CD4-positive, CD25-positive, alpha-beta regulatory T cell (primary cell): ENCODE data around the gene TEAD2. TPM values are rescaled to one million over a fixed set of nuclear protein-coding genes. Genes with fewer than 3 reads are reported as not detected.

Experiments
- ATAC-seq, 2 donors: fragments of 150-1000 bp; cut with Tn5 transposase; one replicate each; pipeline ENCODE4 v1.10.0; 2021; ENCODE audit warnings: low read depth in 2 of 2, moderate number of reproducible peaks in 2 of 2, moderate library complexity in 1 of 2
- DNase-seq, 3 donors: peaks; one replicate each; pipeline versions ENCODE4 v3.0.0 to v3.0.0-alpha.2; 2012 to 2022; ENCODE audit warnings: mixed read lengths in 1 of 3
- H3K27ac ChIP-seq: one replicate; pipeline ENCODE4 v1.7.0; 2013; ENCODE audit warnings: mild to moderate bottlenecking, low read length; ENCODE audit not compliant: insufficient read depth, poor library complexity, severe bottlenecking
- H3K27me3 ChIP-seq: one replicate; pipeline ENCODE4 v1.7.0; 2013; ENCODE audit warnings: low read length; ENCODE audit not compliant: control insufficient read depth, insufficient read depth
- H3K36me3 ChIP-seq: one replicate; pipeline ENCODE4 v1.7.0; 2013; ENCODE audit warnings: mild to moderate bottlenecking, low read length, moderate library complexity; ENCODE audit not compliant: control insufficient read depth, insufficient read depth
- H3K4me1 ChIP-seq: 2 replicates; pipeline ENCODE4 v1.7.0; 2013; ENCODE audit warnings: mild to moderate bottlenecking, low read length; ENCODE audit not compliant: insufficient read depth, control insufficient read depth, poor library complexity, severe bottlenecking
- H3K4me3 ChIP-seq: one replicate; pipeline ENCODE4 v1.7.0; 2013; ENCODE audit warnings: low read depth, mild to moderate bottlenecking, low read length, moderate library complexity
- H3K9me3 ChIP-seq, 2 experiments: 1 replicate in 1 of 2; 2 replicates in 1 of 2; pipeline ENCODE4 v1.7.0; 2013; ENCODE audit warnings: low read length in 2 of 2, mild to moderate bottlenecking in 1 of 2, moderate library complexity in 1 of 2; ENCODE audit not compliant: control insufficient read depth in 2 of 2
- H3K27ac Mint-ChIP-seq, 3 donors: one replicate each; pipeline ENCODE4 v1.8.0; 2020 to 2022; ENCODE audit warnings: mild to moderate bottlenecking in 3 of 3, mixed read lengths in 3 of 3, moderate library complexity in 2 of 3
- H3K27me3 Mint-ChIP-seq: one replicate; pipeline ENCODE4 v1.8.0; 2022; ENCODE audit warnings: mild to moderate bottlenecking, mixed read lengths
- H3K36me3 Mint-ChIP-seq: one replicate; pipeline ENCODE4 v1.8.0; 2020; ENCODE audit warnings: mixed read lengths
- H3K4me1 Mint-ChIP-seq, 4 donors: one replicate each; pipeline ENCODE4 v1.8.0; 2020 to 2022; ENCODE audit warnings: mixed read lengths in 4 of 4, mild to moderate bottlenecking in 1 of 4
- H3K4me3 Mint-ChIP-seq, 4 donors: one replicate each; pipeline ENCODE4 v1.8.0; 2020 to 2022; ENCODE audit warnings: mild to moderate bottlenecking in 4 of 4, mixed read lengths in 4 of 4, moderate library complexity in 3 of 4
- H3K9me3 Mint-ChIP-seq, 7 donors: one replicate each; pipeline ENCODE4 v1.8.0; 2020 to 2022; ENCODE audit warnings: mixed read lengths in 7 of 7, mild to moderate bottlenecking in 3 of 7, moderate library complexity in 2 of 7
- polyA plus RNA-seq, 4 donors: library from polyadenylated mRNA; unstranded; fragments of 300-500 nt; fragmentation: Illumina TruSeq; gene quantifications; one replicate each; pipeline ENCODE4 v1.2.3, GENCODE V29; 2021
- total RNA-seq: library from RNA; stranded (reverse); gene quantifications from one replicate; pipeline ENCODE4 v1.2.3, GENCODE V29; 2022

TEAD2 gene
- total RNA-seq (not detected), polyA plus RNA-seq (not detected)

DNA sequence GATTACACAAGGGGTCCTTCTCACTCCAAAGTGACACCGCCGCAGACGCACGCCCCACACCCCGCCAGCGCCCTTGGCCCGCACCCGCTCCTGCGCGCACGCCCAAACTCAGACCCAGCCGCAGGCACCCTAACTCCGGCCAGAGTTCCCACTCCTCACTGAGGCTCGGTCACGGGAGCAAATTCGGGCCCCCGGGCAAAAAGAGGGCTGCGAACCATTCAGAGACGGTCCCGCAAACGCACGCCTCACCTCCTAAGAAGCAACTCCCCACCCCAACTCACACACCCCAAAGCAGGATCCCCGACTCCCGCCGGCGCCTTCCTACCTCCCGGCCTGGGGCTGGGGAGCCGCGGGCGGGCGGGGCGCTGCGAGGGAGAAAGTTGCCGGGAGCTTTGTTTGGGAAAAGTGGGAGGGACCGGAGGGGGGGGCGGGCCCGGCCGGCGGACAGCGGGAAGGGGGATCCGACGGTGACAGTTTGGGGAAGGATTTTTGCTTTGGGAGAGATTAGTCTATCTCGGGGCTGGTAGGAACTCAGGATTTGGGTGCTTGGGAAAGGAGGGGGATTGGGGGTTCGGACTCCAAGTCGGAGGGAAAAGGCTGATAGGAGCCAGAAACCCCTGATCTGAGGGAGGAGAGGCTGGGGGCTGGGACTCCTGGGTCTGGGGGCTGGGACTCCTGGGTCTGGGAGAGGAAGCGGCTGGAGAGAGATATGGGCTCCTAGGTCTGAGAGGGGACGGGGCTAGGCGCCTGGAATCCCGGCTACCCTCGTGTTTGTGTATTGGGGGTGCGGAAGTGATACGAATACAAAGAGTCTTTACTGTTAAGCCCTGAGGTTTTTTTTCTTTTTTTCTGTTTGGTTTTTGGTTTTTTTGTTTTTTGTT, at the start of gene TEAD2:
TEAD2 (minus strand) TSS at position 369 of the 881 bp plus-strand sequence. CDS start 2,341 bp downstream, outside the sequence.
- no peak for ATAC-seq
- H3K4me3 ChIP-seq: peak within 1 kb of the TSS; percentile 44
- no peaks in the 10 kb centered on the region for H3K36me3 ChIP-seq
- no peaks in the 10 kb centered on the region for H3K36me3 Mint-ChIP-seq
- peak within 1 kb of the TSS in 2 of 4 donors; percentile 36 to 69 for H3K4me3 Mint-ChIP-seq
- H3K9me3 ChIP-seq: no peaks in the 10 kb centered on the region
- H3K27me3 ChIP-seq: peaks cover 14% of the 10 kb centered on the region
- peak in 1 of 3 donors; percentile 35 for DNase-seq
- H3K4me1 Mint-ChIP-seq: peaks cover 0 to 15% (median 3%) of the 10 kb centered on the region in 4 donors
- H3K27ac ChIP-seq: no peak within 1 kb of the TSS
- H3K9me3 Mint-ChIP-seq: peaks cover 0 to 3% (median 0%) of the 10 kb centered on the region in 7 donors
- peaks cover 42% of the 10 kb centered on the region for H3K27me3 Mint-ChIP-seq
- peaks cover 33% of the 10 kb centered on the region for H3K4me1 ChIP-seq
- no peak within 1 kb of the TSS for H3K27ac Mint-ChIP-seq

DNA sequence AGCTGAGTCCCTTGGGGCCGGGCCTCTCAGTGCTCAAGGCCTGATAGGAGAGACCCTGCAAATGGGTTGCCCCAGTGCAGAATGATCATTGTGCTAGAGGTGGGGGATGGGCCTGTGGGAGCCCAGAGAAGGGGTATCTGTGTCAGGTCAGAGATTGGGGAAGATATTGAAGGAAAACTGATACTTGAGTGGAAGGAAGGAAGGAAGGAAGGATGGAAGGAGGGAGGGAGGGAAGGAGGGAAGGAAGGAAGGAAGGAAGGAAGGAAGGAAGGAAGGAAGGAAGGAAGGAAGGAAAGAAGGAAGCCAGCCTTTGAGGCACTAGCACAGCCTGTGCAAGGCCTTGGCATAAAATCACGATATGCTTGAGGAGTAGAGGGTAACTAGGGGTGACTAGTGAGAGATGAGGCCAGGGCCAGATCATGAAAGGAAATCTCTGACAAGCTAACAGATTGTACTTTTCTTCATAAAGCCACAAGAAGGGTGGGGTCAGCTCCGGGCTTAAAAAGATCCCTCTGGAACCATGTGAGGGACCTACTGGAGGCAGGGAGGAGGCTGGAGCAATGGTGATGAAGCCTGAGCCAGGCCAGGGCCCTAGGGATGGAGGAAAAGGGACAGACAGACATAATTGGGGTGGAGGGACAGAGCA, 49.6 kb upstream of the TEAD2 start:
- no peak overlapping the region for H3K4me3 Mint-ChIP-seq
- DNase-seq (no peak), ATAC-seq (no peak)
- H3K9me3 Mint-ChIP-seq: peaks cover 0 to 2% (median 0%) of the 10 kb centered on the region in 7 donors
- H3K36me3 ChIP-seq: no peaks in the 10 kb centered on the region
- peaks cover 39% of the 10 kb centered on the region for H3K4me1 ChIP-seq
- no peak overlapping the region for H3K4me3 ChIP-seq
- peaks cover 9% of the 10 kb centered on the region for H3K27me3 Mint-ChIP-seq
- no peaks in the 10 kb centered on the region for H3K9me3 ChIP-seq
- no peaks in the 10 kb centered on the region for H3K36me3 Mint-ChIP-seq
- no peak overlapping the region for H3K27ac ChIP-seq
- peaks cover 7 to 53% (median 35%) of the 10 kb centered on the region in 4 donors for H3K4me1 Mint-ChIP-seq
- no peaks in the 10 kb centered on the region for H3K27me3 ChIP-seq
- H3K27ac Mint-ChIP-seq: peak overlapping the region; percentile 62 to 90 (median 88)

DNA sequence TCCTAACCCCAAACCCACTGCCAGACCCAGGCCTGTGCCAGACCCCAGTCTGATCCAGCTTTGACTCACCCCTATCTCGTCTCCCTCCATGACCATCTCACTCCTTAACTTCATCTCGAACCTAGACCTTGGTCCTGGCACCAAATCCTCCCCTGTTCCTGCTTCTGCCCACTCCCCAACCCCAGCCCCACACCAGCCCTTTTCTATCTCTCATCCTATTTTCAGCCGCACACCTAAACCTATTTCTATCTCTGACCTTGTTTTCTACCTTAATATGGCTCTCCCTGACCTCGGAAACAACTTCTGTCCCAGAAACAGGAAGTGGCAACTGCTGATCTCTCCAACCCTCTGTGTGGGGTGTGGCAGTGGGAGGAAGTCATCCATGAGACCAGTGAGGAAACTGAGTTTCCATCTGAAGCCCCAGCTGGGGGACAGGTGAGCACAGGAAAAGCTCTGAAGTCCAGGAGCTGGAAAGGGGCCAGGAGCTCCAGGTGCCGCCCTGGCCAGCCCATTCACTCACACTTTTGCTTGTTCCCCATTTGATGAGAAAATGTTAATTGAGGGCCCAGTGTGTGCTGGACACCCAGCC, 47.3 kb upstream of the TEAD2 start:
- H3K27me3 Mint-ChIP-seq: no peaks in the 10 kb centered on the region
- no peaks in the 10 kb centered on the region for H3K36me3 Mint-ChIP-seq
- Histone ChIP-seq H3K4me1 (peaks cover 39% of the 10 kb centered on the region), H3K27me3 (no peaks in the 10 kb centered on the region), H3K9me3 (no peaks in the 10 kb centered on the region), H3K27ac (no peak overlapping the region), H3K36me3 (no peaks in the 10 kb centered on the region), H3K4me3 (peak overlapping the region; percentile 45)
- H3K4me3 Mint-ChIP-seq: peak overlapping the region; percentile 22 to 79 (median 30)
- H3K27ac Mint-ChIP-seq: peak overlapping the region; percentile 81 to 89 (median 88)
- ATAC-seq (peak in 1 of 2 donors; percentile 57), DNase-seq (peak in 1 of 3 donors; percentile 66)
- no peaks in the 10 kb centered on the region for H3K9me3 Mint-ChIP-seq
- peaks cover 7 to 54% (median 40%) of the 10 kb centered on the region in 4 donors for H3K4me1 Mint-ChIP-seq

DNA sequence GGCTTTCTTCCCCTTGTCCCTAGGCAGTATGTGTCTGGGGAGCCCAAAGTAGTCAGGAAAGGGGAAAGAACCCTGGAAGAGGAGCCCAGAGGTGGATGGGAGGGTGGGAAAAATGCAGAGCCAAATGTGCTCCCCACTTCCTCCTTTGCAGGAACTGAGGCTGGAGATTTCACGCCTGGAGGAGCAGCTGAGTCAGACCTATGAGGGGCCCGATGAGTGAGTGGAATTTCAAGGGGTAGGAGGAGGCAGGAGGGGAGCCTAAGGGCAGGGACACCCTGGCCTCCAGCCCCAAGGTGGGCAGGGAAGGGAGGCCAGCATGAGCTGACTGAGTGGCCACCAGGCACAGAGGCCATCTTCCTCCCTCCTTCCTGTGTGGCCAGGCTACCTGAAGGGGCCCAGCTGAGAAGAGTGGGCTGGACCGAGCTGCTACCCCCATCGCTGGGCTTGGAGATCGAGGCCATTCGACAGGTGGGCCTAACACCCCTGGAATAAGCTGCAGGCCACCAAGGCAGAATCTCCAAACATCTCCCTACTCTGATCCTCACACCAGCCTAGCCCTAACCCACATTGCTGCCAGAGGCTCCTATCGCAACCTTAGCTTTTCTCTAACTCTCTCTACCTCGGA, 46.7 kb upstream of the TEAD2 start:
- no peak for DNase-seq
- no peaks in the 10 kb centered on the region for H3K27me3 ChIP-seq

DNA sequence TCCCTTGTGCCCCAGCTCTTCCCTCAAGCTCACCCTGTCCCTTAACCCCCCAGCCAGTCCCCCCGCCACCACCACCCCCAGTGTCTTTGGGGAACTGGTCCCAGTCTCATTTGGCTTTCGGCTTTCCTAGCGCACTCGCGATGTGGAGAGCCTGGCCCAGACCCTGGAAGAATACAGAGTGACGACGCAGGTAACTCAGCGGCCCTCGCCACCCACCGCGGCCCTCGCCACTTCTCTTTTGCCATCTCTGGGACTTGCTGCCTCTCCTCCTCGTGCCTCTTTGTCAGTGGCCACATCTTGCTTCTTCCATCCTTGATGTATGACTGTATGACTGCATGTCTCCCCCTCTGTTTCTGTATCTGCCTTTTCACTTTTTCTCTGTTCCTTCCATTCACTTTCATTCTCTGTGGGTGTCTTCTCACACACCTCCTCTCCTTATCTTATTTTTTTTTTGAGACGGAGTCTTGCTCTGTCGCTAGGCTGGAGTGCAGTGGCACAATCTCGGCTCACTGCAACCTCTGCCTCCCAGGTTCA, 45.3 kb upstream of the TEAD2 start:
- Histone ChIP-seq H3K36me3 (no peaks in the 10 kb centered on the region), H3K27ac (no peak overlapping the region), H3K4me3 (no peak overlapping the region), H3K9me3 (no peaks in the 10 kb centered on the region), H3K27me3 (no peaks in the 10 kb centered on the region), H3K4me1 (peaks cover 39% of the 10 kb centered on the region)
- no peaks in the 10 kb centered on the region for H3K27me3 Mint-ChIP-seq
- H3K27ac Mint-ChIP-seq: peak overlapping the region in 2 of 3 donors; percentile 73 to 79
- DNase-seq (no peak), ATAC-seq (no peak)
- H3K36me3 Mint-ChIP-seq: no peaks in the 10 kb centered on the region
- H3K4me1 Mint-ChIP-seq: peaks cover 7 to 58% (median 40%) of the 10 kb centered on the region in 4 donors
- peak overlapping the region in 1 of 4 donors; percentile 38 for H3K4me3 Mint-ChIP-seq
- H3K9me3 Mint-ChIP-seq: no peaks in the 10 kb centered on the region

More for the DNA sequence above, 46.7 kb upstream of the TEAD2 start:
- Histone ChIP-seq H3K9me3 (no peaks in the 10 kb centered on the region), H3K36me3 (no peaks in the 10 kb centered on the region), H3K27ac (peak overlapping the region; percentile 24), H3K4me1 (peaks cover 39% of the 10 kb centered on the region), H3K4me3 (peak overlapping the region; percentile 45)
- Mint-ChIP-seq H3K4me1 (peaks cover 7 to 54% (median 40%) of the 10 kb centered on the region in 4 donors), H3K27me3 (no peaks in the 10 kb centered on the region), H3K27ac (peak overlapping the region; percentile 81 to 89 (median 88)), H3K9me3 (no peaks in the 10 kb centered on the region), H3K36me3 (no peaks in the 10 kb centered on the region), H3K4me3 (peak overlapping the region in 3 of 4 donors; percentile 22 to 79 (median 34))
- ATAC-seq: no peak

DNA sequence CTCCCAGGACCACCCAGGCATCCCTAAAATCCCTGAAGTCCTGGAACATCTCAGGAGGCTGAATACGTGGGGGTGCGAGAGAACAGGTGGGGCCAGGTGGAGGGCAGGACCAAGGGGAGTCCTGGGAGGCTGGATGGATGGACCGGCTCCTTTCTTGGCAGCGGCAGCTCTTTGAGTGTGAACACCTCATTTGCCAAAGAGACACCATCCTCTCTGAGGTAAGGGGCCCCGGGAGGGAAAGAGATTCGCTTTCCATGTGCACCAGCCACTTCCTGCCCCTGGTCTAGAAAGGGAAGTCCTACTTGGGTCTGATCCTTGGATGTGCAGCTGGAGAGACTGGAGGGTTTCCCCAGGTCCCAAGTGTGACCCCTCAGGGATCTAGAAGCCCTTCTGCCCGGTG, 44.9 kb upstream of the TEAD2 start:
- Histone ChIP-seq H3K4me3 (no peak overlapping the region), H3K9me3 (no peaks in the 10 kb centered on the region), H3K36me3 (no peaks in the 10 kb centered on the region), H3K27ac (no peak overlapping the region), H3K4me1 (peaks cover 35% of the 10 kb centered on the region), H3K27me3 (no peaks in the 10 kb centered on the region)
- DNase-seq (no peak), ATAC-seq (no peak)
- H3K9me3 Mint-ChIP-seq: no peaks in the 10 kb centered on the region
- no peak overlapping the region for H3K4me3 Mint-ChIP-seq
- H3K4me1 Mint-ChIP-seq: peaks cover 7 to 55% (median 38%) of the 10 kb centered on the region in 4 donors
- H3K36me3 Mint-ChIP-seq: no peaks in the 10 kb centered on the region
- no peaks in the 10 kb centered on the region for H3K27me3 Mint-ChIP-seq
- H3K27ac Mint-ChIP-seq: no peak overlapping the region
